ENCODE data around the gene MACIR.
A peak's percentile ranks its signal among the peaks of the same experiment; 100 is the strongest.

Gene MACIR

GRCh38 chr5:103245761-103246160 is 12.8 kb upstream of the MACIR start:
- no peak for DNase-seq (ENCODE audit: low read depth)

- no peak for DNase-seq (ENCODE audit: low read depth)
These were observed 11.4 kb upstream of the MACIR start for GRCh38 chr5:103247118-103247517.

DNA sequence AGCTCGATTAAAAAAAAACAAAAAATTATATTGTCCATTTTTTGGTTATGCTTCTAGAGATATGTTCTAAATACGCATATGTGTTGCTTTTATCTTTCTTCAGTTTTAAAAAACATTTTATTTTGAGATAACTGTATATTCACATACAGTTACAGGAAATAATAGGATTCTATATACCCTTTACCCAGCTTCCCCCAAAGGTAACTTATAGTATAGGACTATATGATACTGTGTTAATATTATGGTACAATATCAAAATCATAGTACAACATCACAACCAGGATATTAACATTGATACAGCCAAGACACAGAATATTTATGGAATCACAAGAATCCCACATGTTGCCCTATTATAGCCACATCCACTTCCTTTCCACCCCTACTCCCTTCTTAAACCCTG is 9.5 kb upstream of the MACIR start:
- no peak for DNase-seq (ENCODE audit: low read depth)

GRCh38 chr5:103254921-103255320 is 3.6 kb upstream of the MACIR start:
- no peak for DNase-seq (ENCODE audit: low read depth)

DNA sequence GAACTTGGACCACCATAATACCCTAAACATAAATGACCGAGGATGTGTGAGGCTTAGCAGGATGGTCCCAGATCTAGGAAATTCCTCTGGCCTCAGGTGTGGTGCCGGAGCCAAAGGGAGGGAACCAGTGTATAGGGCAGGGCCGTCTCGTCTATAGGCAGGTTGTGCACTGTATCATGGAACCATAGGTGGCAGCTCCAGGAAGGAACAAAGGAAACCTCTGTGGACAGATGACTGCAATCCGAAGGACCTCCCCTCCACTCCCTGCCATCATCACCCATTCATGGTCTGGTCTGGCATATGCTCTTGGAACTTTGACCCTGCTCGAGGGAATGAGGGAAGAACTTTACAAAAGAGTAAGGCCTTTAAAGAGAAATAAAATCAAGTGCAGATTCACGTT is 2.9 kb upstream of the MACIR start:
- DNase-seq (ENCODE audit: low read depth): no peak

- DNase-seq (ENCODE audit: low read depth): no peak
These were observed 2.4 kb upstream of the MACIR start for GRCh38 chr5:103256178-103256577.

- DNase-seq (ENCODE audit: low read depth): peak; percentile 6
These were observed 568 bp downstream of the MACIR start for GRCh38 chr5:103258957-103259704.

GRCh38 chr5:103259705-103260355 is 1.3 kb downstream of the MACIR start:
- peak; percentile 17 for DNase-seq (ENCODE audit: low read depth)

DNA sequence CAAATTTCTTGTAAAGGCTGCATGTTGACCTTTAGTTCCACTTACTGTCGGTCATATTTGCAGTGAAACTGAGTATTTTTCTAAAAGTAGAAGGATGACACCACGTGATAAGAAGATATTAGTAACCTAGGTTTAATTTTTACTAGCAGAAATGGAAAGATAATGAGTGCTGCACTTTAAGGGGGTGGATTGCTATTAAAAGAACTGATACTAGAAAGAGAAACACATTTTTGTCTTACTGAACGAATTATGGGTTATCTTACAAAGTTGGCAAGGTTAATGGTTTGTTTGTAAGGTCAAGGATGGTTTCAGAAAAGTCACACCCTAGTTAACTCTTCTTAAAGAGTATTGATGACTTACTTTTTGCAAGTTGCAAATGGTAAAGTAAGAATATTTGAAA is 2.4 kb downstream of the MACIR start:
- DNase-seq (ENCODE audit: low read depth): no peak

DNA sequence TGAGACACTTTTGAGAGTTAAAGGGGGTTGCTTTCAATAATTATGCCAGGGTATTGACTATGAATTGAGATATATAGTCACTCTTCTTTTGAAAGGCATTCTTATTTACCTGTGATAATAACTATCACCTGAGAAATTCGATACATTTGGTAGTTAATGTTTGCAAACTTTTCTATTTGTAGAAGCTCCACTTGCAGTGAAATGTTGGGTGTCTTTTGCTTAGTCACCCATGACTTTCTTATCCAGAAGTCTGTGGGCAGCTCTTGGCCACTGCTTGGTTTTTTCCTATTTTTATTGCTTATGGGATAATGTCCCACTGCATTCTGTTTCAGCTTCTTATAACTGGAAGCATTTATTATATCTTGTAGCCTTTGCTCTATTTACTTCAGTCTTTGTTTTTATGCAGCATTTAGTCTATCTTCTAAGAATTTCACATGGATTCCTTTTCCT is 3.9 kb downstream of the MACIR start:
- DNase-seq (ENCODE audit: low read depth): peak; percentile 43

GRCh38 chr5:103263054-103263453 is 4.5 kb downstream of the MACIR start:
- no peak for DNase-seq (ENCODE audit: low read depth)

DNA sequence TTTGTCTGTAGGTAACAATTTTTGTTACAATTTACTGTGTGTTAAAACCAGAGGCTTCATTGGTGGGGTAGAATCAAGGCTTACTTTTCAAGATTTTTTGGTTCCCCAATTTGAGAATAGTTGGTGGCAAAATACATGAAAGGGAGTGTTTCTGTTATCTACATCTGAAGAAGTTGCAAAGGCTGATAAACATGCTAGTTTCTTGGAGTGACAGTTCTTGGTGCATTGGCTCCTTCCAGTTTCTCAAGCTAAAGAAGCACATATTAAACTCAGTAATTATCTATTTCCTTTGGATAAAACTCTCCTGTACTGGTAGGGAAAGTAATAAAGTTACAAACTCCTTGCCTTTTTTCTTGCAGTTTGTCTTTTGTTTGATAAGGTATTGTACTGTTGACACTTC is 5.9 kb downstream of the MACIR start:
- no peak for DNase-seq (ENCODE audit: low read depth)

DNA sequence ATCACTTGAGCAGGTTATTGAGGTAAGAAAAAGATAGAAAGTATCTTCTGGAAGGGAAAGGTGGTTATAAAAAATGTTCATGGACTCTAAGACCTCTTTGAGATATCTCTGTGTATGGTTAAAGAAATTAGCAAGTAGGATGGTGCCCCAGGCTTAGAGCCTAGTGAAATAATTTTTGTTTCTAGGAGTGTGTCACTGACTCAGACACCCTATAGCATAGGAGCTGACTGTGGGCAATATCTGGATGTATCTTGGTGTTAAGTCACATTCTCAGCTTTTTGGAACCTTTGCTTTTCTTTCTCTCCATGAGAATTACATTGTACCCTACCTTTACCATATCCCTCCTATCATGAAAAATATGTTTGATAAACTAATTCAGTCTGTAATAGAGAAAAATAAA is 12.0 kb downstream of the MACIR start:
- no peak for DNase-seq (ENCODE audit: low read depth)

DNA sequence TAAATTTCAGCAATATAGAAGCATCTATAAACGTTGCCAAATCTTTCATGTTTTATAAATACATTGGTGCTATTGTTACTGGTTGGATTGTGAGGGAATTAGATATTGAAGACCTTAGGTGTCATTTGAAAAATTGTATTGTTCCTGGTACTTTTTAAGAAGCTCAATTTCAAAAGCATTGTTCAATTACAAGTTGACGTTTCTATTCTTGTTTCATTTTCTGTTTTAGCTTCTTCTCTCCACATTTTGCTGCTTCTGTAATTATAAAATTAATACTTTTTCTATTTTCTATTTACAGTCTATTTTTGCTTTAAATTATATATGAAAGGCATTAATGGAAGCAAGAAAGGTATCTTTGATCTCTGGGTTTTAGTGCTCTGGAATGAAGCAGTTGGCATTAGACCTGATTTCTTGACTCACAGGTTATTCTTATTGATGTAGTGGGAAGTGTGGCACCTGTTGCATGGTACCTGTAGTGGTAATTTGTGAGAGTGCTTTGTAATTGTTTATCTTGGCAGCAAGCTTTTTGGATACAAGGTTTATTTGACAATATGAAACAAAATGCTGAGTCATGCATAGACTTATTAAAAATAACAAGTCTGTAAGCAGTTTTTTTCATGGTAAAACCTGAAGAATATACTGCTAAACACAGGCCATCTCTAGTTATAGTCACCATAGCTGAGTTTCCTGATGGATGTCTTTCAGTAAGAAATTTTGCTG is 13.2 kb downstream of the MACIR start:
- DNase-seq (ENCODE audit: low read depth): no peak

DNA sequence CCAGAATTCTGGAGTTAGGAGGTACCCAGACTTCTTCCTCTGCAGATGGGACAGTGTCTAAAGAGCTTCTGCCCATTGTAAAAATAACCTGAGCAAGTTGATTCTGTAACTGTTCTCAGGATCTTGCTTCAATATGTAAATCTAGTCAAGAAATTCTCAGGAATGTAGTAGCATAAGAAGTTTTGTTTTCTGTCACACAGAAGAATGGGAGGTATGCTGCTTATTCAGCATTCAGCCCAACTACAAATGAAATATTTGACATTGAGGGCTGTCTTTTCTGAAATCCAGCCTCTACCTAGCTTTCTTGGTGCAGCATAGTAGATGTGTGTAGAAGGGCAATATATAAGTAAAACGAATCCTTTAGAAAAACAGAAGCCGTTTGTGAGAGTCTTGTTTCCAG is 13.8 kb downstream of the MACIR start:
- no peak for DNase-seq (ENCODE audit: low read depth)

DNA sequence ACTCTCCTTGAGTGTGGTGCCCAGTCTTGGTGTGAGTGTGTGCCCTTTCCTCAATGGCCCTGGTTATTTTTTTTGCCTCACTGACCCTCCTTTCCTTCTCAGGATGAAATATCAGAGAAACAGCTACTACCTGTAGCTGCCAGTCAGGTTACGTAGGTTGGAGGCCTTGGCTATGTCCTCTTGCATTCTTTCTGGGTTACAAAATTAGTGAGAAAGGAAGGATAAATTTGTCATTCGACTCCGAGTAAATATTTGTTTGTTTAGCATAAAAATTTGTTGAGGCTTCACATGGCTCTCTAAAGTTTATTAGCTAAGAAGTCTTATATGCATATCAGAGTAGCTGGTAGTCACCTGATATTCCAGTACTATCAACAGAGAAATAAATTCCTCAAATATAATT is 15.4 kb downstream of the MACIR start:
- no peak for DNase-seq (ENCODE audit: low read depth)

- no peak for DNase-seq (ENCODE audit: low read depth)
These were observed 17.3 kb downstream of the MACIR start for GRCh38 chr5:103275851-103276250.

GRCh38 chr5:103280967-103281366 is 22.4 kb downstream of the MACIR start:
- no peak for DNase-seq (ENCODE audit: low read depth)

DNA sequence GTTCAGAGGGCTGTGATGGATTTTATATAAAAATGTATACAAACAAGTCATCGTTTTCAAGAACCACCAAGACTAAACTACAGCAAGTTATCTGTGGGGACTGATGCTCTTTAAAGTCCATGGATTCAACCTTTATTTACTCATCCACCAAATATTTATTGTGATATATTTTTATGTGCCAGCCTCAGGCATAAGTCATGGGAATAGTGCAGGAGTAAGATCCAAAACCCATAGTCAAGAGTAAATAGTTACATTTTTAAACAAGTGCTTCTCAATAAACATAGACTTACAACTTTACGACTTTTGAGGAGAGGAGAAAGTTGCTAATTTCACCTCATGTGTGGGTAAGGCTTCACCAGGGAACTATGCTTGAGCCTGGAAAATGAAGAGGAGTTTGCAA is 24.6 kb downstream of the MACIR start:
- no peak for DNase-seq (ENCODE audit: low read depth)

GRCh38 chr5:103283869-103284268 is 25.3 kb downstream of the MACIR start:
- no peak for DNase-seq (ENCODE audit: low read depth)

GRCh38 chr5:103286622-103287021 is 28.1 kb downstream of the MACIR start:
- no peak for DNase-seq (ENCODE audit: low read depth)

GRCh38 chr5:103289024-103289423 is 30.5 kb downstream of the MACIR start:
- no peak for DNase-seq (ENCODE audit: low read depth)

- no peak for DNase-seq (ENCODE audit: low read depth)
These were observed 32.3 kb downstream of the MACIR start for GRCh38 chr5:103290846-103291245.
